Loucy (cell line): Measurements from ENCODE around the gene EVX2.

Experiments
- H2AFZ ChIP-seq: fragments of 200-600 bp; sonication (generic); 2 replicates; pipeline ENCODE4 v1.6.0; 2016; ENCODE audit warnings: antibody characterized with exemption, mild to moderate bottlenecking, low read length, moderate library complexity
- H3F3A ChIP-seq: fragments of 200-600 bp; 2 replicates; pipeline ENCODE4 v1.6.0; 2016; ENCODE audit warnings: antibody characterized with exemption, low read depth, mild to moderate bottlenecking
- H3K27me3 ChIP-seq: fragments of 200-600 bp; sonication (generic); 2 replicates; pipeline ENCODE4 v1.6.1; 2014; ENCODE audit warnings: low read length, mild to moderate bottlenecking; ENCODE audit not compliant: insufficient read depth, poor library complexity, severe bottlenecking
- H3K36me3 ChIP-seq: fragments of 200-600 bp; sonication (generic); 2 replicates; pipeline ENCODE4 v1.6.1; 2016; ENCODE audit warnings: low read length; ENCODE audit not compliant: insufficient read depth
- H3K4me1 ChIP-seq: fragments of 200-600 bp; sonication (generic); 2 replicates; pipeline ENCODE4 v1.5.1; 2014; ENCODE audit warnings: low read length, mild to moderate bottlenecking; ENCODE audit not compliant: insufficient read depth, poor library complexity, severe bottlenecking
- H3K4me2 ChIP-seq: fragments of 200-600 bp; sonication (generic); 2 replicates; pipeline ENCODE4 v1.6.0; 2014; ENCODE audit warnings: antibody characterized with exemption, low read length, low read depth, mild to moderate bottlenecking; ENCODE audit not compliant: poor library complexity, severe bottlenecking
- H3K4me3 ChIP-seq: fragments of 200-600 bp; sonication (generic); 2 replicates; pipeline ENCODE4 v1.5.1; 2014; ENCODE audit warnings: low read length, mild to moderate bottlenecking, mixed read lengths; ENCODE audit not compliant: poor library complexity, severe bottlenecking
- H3K79me2 ChIP-seq: fragments of 200-600 bp; sonication (generic); 2 replicates; pipeline ENCODE4 v1.6.1; 2014; ENCODE audit warnings: low read length; ENCODE audit not compliant: insufficient read depth
- H3K9ac ChIP-seq: fragments of 200-600 bp; sonication (generic); 2 replicates; pipeline ENCODE4 v1.6.0; 2014; ENCODE audit warnings: mild to moderate bottlenecking, low read depth, low read length, moderate library complexity; ENCODE audit not compliant: poor library complexity, severe bottlenecking
- H3K9me2 ChIP-seq: fragments of 200-600 bp; sonication (generic); replicated peaks from 2 replicates; pipeline ENCODE4 v1.6.1; 2016; ENCODE audit warnings: low read depth, low read length, mixed read lengths
- H3K9me3 ChIP-seq: fragments of 200-600 bp; sonication (generic); 2 replicates; pipeline ENCODE4 v1.6.1; 2014; ENCODE audit warnings: mild to moderate bottlenecking, antibody characterized with exemption, low read length, low read depth; ENCODE audit not compliant: insufficient read depth
- H4K20me1 ChIP-seq: fragments of 200-600 bp; sonication (generic); 2 replicates; pipeline ENCODE4 v1.6.0; 2014; ENCODE audit warnings: antibody characterized with exemption, low read length, mild to moderate bottlenecking; ENCODE audit not compliant: insufficient read depth, poor library complexity, severe bottlenecking
- CTCF ChIP-seq: fragments of 200-600 bp; sonication (generic); conservative IDR thresholded peaks from 2 replicates; pipeline ENCODE4 v1.5.1; 2014; ENCODE audit warnings: mild to moderate bottlenecking, antibody characterized with exemption, low read length
- EZH2phosphoT487 ChIP-seq: fragments of 200-600 bp; IDR thresholded peaks from 2 replicates; pipeline ENCODE4 v1.6.1; 2018; ENCODE audit warnings: antibody characterized with exemption, mild to moderate bottlenecking, moderate library complexity, borderline replicate concordance

The EVX2 gene

GRCh38 chr2:176124947-176125771, 41.4 kb upstream of the EVX2 start:
- no peak for TF ChIP-seq EZH2phosphoT487
- TF ChIP-seq CTCF: no peak
- Histone ChIP-seq H3K36me3 (no peaks in the 10 kb centered on the region), H3K9me3 (no peaks in the 10 kb centered on the region), H3K4me2 (no peak overlapping the region), H2AFZ (no peak overlapping the region), H3K4me3 (no peak overlapping the region), H3F3A (no peaks in the 10 kb centered on the region), H3K27me3 (peaks cover 4% of the 10 kb centered on the region), H4K20me1 (no peaks in the 10 kb centered on the region), H3K4me1 (no peaks in the 10 kb centered on the region), H3K9ac (no peak overlapping the region), H3K9me2 (no peaks in the 10 kb centered on the region), H3K79me2 (no peaks in the 10 kb centered on the region)

- Histone ChIP-seq H3K9me2 (no peaks in the 10 kb centered on the region), H4K20me1 (no peaks in the 10 kb centered on the region), H3K27me3 (peaks cover 11% of the 10 kb centered on the region), H3K9ac (no peak overlapping the region), H3K36me3 (no peaks in the 10 kb centered on the region), H3K4me3 (no peak overlapping the region), H3K4me1 (no peaks in the 10 kb centered on the region), H3K4me2 (no peak overlapping the region), H2AFZ (no peak overlapping the region), H3F3A (no peaks in the 10 kb centered on the region), H3K9me3 (no peaks in the 10 kb centered on the region), H3K79me2 (no peaks in the 10 kb centered on the region)
- TF ChIP-seq CTCF (no peak), EZH2phosphoT487 (no peak)
Measured at GRCh38 chr2:176124110-176124946, 40.6 kb upstream of the EVX2 start.

- no peaks in the 10 kb centered on the region for H3K9me3 ChIP-seq
- no peaks in the 10 kb centered on the region for H4K20me1 ChIP-seq
- no peak overlapping the region for H3K4me2 ChIP-seq
- H3K9me2 ChIP-seq: no peaks in the 10 kb centered on the region
- peaks cover 13% of the 10 kb centered on the region for H3K27me3 ChIP-seq
- no peaks in the 10 kb centered on the region for H3K79me2 ChIP-seq
- H3K4me3 ChIP-seq: no peak overlapping the region
- TF ChIP-seq CTCF (no peak), EZH2phosphoT487 (no peak)
- H3F3A ChIP-seq: no peaks in the 10 kb centered on the region
- no peaks in the 10 kb centered on the region for H3K36me3 ChIP-seq
- H3K9ac ChIP-seq: no peak overlapping the region
- H3K4me1 ChIP-seq: no peaks in the 10 kb centered on the region
- no peak overlapping the region for H2AFZ ChIP-seq
Measured at GRCh38 chr2:176123411-176124109, 39.8 kb upstream of the EVX2 start.
